A673 (cell line): ENCODE data around the gene SLC22A23. TPM values are rescaled to one million over a fixed set of nuclear protein-coding genes. Genes with fewer than 3 reads are reported as not detected.

Source experiments
- BruUV-seq: library from RNA; stranded (reverse); fragments of 400-500 nt; replicated peaks from 2 replicates; lab custom pipeline; 2021; lab: Mats Ljungman, UMichigan
- CTCF ChIA-PET: fragments of 300-600 bp; sonication (Branson Sonifier 250); formaldehyde crosslinking; loops from one replicate; lab custom pipeline; 2022; ENCODE audit warnings: antibody characterized with exemption; lab: Charles Lee
- POLR2A ChIA-PET: fragments of 300-600 bp; sonication (Branson Sonifier 250); formaldehyde crosslinking; loops from one replicate; lab custom pipeline; 2022; ENCODE audit warnings: antibody characterized with exemption; ENCODE audit not compliant: low non-redundant PET; lab: Charles Lee
- DNase-seq: peaks from one replicate; pipeline ENCODE4 v3.0.0-alpha.2; 2015; ENCODE audit warnings: low spot score
- H3K27ac ChIP-seq: fragments of 200-600 bp; sonication (generic); 2 replicates; pipeline ENCODE4 v1.5.1; 2016; ENCODE audit warnings: mixed run types, low read depth, mild to moderate bottlenecking, mixed read lengths, antibody characterized with exemption, low read length; ENCODE audit not compliant: poor library complexity, severe bottlenecking
- H3K27me3 ChIP-seq: fragments of 200-600 bp; sonication (generic); replicated peaks from 2 replicates; pipeline ENCODE4 v1.6.1; 2017; ENCODE audit warnings: mixed run types, low read depth, mild to moderate bottlenecking, mixed read lengths, antibody characterized with exemption, low read length; ENCODE audit not compliant: insufficient read depth, poor library complexity
- H3K36me3 ChIP-seq: fragments of 200-600 bp; sonication (generic); 2 replicates; pipeline ENCODE4 v1.6.1; 2016; ENCODE audit warnings: mixed run types, mild to moderate bottlenecking, mixed read lengths, antibody characterized with exemption, low read length; ENCODE audit not compliant: insufficient read depth, poor library complexity, severe bottlenecking
- H3K4me1 ChIP-seq: fragments of 200-600 bp; sonication (generic); 2 replicates; pipeline ENCODE4 v1.6.1; 2017; ENCODE audit warnings: mixed run types, mild to moderate bottlenecking, mixed read lengths, antibody characterized with exemption, low read length; ENCODE audit not compliant: insufficient read depth, poor library complexity, severe bottlenecking
- H3K4me3 ChIP-seq: fragments of 200-600 bp; sonication (generic); 2 replicates; pipeline ENCODE4 v1.5.1; 2016; ENCODE audit warnings: low read depth, mixed run types, mild to moderate bottlenecking, mixed read lengths, low read length; ENCODE audit not compliant: poor library complexity, severe bottlenecking
- H3K9me3 ChIP-seq: fragments of 200-600 bp; sonication (generic); 2 replicates; pipeline ENCODE4 v1.6.1; 2016; ENCODE audit warnings: mixed run types, low read depth, mild to moderate bottlenecking, mixed read lengths, antibody characterized with exemption, low read length; ENCODE audit not compliant: poor library complexity, severe bottlenecking
- EZH2 ChIP-seq: fragments of 200-600 bp; sonication (generic); IDR thresholded peaks from 2 replicates; pipeline ENCODE4 v1.6.1; 2017; ENCODE audit warnings: borderline replicate concordance, low read depth, mild to moderate bottlenecking, mixed read lengths, antibody characterized with exemption, low read length; ENCODE audit not compliant: poor library complexity, severe bottlenecking
- intact Hi-C: fragments of 100-400 bp; cut with micrococcal nuclease; formaldehyde crosslinking; loops from one replicate; pipeline ENCODE4 v1.10.0; 2022; ENCODE audit not compliant: unreplicated experiment
- total RNA-seq: library from RNA; stranded (reverse); gene quantifications from 2 replicates; pipeline ENCODE4 v1.2.3, GENCODE V29; 2021
- TF ChIP-seq, protein P1 (sequence below): fragments of 300-800, 200-600 bp; sonication (generic); conservative IDR thresholded peaks from 2 replicates; pipeline ENCODE4 v1.5.1; 2017; ENCODE audit warnings: low read depth, mild to moderate bottlenecking, antibody characterized with exemption, low read length, moderate library complexity, mixed read lengths

SLC22A23 gene
- total RNA-seq, 1 experiment from 2014 or later = 6.2 TPM

DNA sequence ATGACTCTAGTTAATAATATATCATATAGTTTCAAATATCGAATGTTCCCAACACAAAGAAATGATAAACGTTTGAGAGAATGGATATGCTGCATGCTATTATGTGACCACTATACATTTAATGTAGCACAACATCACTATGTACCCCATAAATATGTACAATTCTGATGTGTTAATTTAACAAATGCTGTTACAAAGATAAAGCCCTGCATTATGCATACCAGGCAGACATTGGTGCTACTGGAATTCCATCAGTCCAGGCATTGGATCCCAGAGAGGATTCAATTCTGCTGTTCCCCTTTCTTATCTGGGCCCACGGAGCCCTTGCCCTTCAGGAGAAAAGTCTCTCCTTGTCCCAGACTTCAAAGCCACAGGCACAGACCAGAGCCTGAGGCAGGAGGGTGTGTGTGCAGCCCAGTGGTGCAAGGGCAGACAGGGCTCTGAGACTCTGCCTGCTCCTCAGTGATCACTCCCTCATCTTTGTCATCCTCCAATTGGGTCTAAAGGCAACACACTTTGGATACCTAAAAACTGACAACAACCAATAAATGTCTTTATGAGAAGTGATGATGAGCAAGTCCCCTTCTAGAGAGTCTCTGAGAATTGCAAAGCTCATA lies 152.9 kb downstream of the SLC22A23 start:
- Histone ChIP-seq H3K4me1 (no peaks in the 10 kb centered on the region), H3K27ac (no peak overlapping the region), H3K36me3 (no peaks in the 10 kb centered on the region), H3K9me3 (no peaks in the 10 kb centered on the region), H3K4me3 (no peak overlapping the region), H3K27me3 (no peaks in the 10 kb centered on the region)
- intact Hi-C loops = no loop called here
- DNase-seq = no peak
- no TSS peak for BruUV-seq
- ChIA-PET POLR2A (no interaction called here), CTCF (no interaction called here)
- TF ChIP-seq EZH2 = no peak
- TF ChIP-seq, protein P1, sequence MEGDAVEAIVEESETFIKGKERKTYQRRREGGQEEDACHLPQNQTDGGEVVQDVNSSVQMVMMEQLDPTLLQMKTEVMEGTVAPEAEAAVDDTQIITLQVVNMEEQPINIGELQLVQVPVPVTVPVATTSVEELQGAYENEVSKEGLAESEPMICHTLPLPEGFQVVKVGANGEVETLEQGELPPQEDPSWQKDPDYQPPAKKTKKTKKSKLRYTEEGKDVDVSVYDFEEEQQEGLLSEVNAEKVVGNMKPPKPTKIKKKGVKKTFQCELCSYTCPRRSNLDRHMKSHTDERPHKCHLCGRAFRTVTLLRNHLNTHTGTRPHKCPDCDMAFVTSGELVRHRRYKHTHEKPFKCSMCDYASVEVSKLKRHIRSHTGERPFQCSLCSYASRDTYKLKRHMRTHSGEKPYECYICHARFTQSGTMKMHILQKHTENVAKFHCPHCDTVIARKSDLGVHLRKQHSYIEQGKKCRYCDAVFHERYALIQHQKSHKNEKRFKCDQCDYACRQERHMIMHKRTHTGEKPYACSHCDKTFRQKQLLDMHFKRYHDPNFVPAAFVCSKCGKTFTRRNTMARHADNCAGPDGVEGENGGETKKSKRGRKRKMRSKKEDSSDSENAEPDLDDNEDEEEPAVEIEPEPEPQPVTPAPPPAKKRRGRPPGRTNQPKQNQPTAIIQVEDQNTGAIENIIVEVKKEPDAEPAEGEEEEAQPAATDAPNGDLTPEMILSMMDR = no peak

GRCh38 chr6:3301506-3301905 lies 155.3 kb downstream of the SLC22A23 start:
- CTCF ChIA-PET = no interaction called here
- intact Hi-C loops = no loop called here
- no TSS peak for BruUV-seq
- Histone ChIP-seq H3K9me3 (no peaks in the 10 kb centered on the region), H3K27me3 (no peaks in the 10 kb centered on the region), H3K36me3 (no peaks in the 10 kb centered on the region), H3K27ac (no peak overlapping the region), H3K4me3 (no peak overlapping the region), H3K4me1 (no peaks in the 10 kb centered on the region)
- no peak for DNase-seq
- POLR2A ChIA-PET = no interaction called here
- no peak for TF ChIP-seq EZH2
- TF ChIP-seq, protein P1 = no peak

DNA sequence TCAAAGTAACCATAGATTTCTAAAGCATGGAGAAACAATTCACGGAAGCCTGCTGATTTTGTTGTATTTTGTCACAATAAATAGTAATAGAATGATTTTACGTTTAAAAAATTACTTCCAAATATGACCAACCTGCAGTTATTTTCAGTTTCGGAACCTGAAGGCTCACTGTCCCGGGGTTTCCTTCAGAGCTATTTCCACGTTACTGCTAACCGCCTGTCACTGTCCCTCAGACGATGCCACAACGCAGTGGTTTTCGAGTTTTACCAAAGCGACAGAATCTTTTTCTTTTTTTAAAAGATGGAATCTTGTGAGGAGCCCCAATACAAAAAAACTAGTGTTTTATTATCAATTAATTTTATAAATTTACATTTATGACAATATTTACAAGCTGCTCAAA lies 157.6 kb downstream of the SLC22A23 start:
- no peak for DNase-seq
- intact Hi-C loops = no loop called here

More for the DNA sequence above, 157.6 kb downstream of the SLC22A23 start:
- H3K9me3 ChIP-seq = no peaks in the 10 kb centered on the region
- no peaks in the 10 kb centered on the region for H3K36me3 ChIP-seq
- H3K4me1 ChIP-seq = no peaks in the 10 kb centered on the region
- TF ChIP-seq, protein P1 = no peak
- ChIA-PET POLR2A (interaction anchor here (0.6 kb wide), 1 partner anchor 1576 kb away, joined by 9 read pairs; no protein-coding TSS in a partner anchor), CTCF (no interaction called here)
- H3K27me3 ChIP-seq = no peaks in the 10 kb centered on the region
- no TSS peak for BruUV-seq
- no peak overlapping the region for H3K4me3 ChIP-seq
- H3K27ac ChIP-seq = no peak overlapping the region
